Neuronal stem cell (in vitro differentiated cells): ENCODE data around the gene NBR1.

ENCODE experiments used
- DNase-seq: peaks from one replicate; pipeline ENCODE4 v3.0.0-alpha.2; 2013; ENCODE audit warnings: low spot score
- H2AFZ ChIP-seq: one replicate; pipeline ENCODE4 v1.6.1; 2013; ENCODE audit warnings: mild to moderate bottlenecking, low read length, inconsistent platforms
- H2AK5ac ChIP-seq: 2 replicates; pipeline ENCODE4 v1.6.1; 2013; ENCODE audit warnings: low read depth, mild to moderate bottlenecking, inconsistent platforms, low read length, moderate library complexity, mixed read lengths
- H2BK120ac ChIP-seq: 2 replicates; pipeline ENCODE4 v1.6.1; 2013; ENCODE audit warnings: low read depth, mild to moderate bottlenecking, inconsistent platforms, low read length, moderate library complexity, mixed read lengths
- H2BK12ac ChIP-seq: one replicate; pipeline ENCODE4 v1.6.1; 2013; ENCODE audit warnings: low read length, inconsistent platforms
- H2BK15ac ChIP-seq: 2 replicates; pipeline ENCODE4 v1.6.1; 2013; ENCODE audit warnings: mild to moderate bottlenecking, low read length, inconsistent platforms, mixed read lengths
- H2BK5ac ChIP-seq: one replicate; pipeline ENCODE4 v1.6.1; 2013; ENCODE audit warnings: inconsistent platforms, mild to moderate bottlenecking, low read length, moderate library complexity
- H3K14ac ChIP-seq: one replicate; pipeline ENCODE4 v1.6.1; 2013; ENCODE audit warnings: low read length, inconsistent platforms
- H3K18ac ChIP-seq: 2 replicates; pipeline ENCODE4 v1.6.1; 2013; ENCODE audit warnings: low read length, inconsistent platforms
- H3K23ac ChIP-seq: 2 replicates; pipeline ENCODE4 v1.6.1; 2013; ENCODE audit warnings: low read depth, mild to moderate bottlenecking, mixed read lengths, low read length, inconsistent platforms; ENCODE audit not compliant: poor library complexity
- H3K27ac ChIP-seq: replicated peaks from 3 replicates; pipeline ENCODE4 v1.5.1; 2013; ENCODE audit warnings: low read length, inconsistent platforms
- H3K27me3 ChIP-seq, 3 experiments: 2 replicates each; pipeline ENCODE4 v1.6.1; 2013; ENCODE audit warnings: low read length in 3 of 3, mild to moderate bottlenecking in 2 of 3, inconsistent platforms in 1 of 3, low read depth in 1 of 3, mixed read lengths in 1 of 3, moderate library complexity in 1 of 3; ENCODE audit not compliant: control insufficient read depth in 3 of 3, insufficient read depth in 3 of 3
- H3K36me3 ChIP-seq, 2 donors: replicated peaks in 1 of 2; 2 replicates each; pipeline ENCODE4 v1.6.1; 2013; ENCODE audit warnings: low read length in 2 of 2; ENCODE audit not compliant: control insufficient read depth in 2 of 2, insufficient read depth in 2 of 2
- H3K4ac ChIP-seq: 2 replicates; pipeline ENCODE4 v1.6.1; 2013; ENCODE audit warnings: inconsistent platforms, mild to moderate bottlenecking, low read length, moderate library complexity
- H3K4me1 ChIP-seq, 2 donors: 1 replicate in 1 of 2; 2 replicates in 1 of 2; pipeline ENCODE4 v1.6.1; 2013; ENCODE audit warnings: low read length in 2 of 2, low read depth in 1 of 2; ENCODE audit not compliant: control insufficient read depth in 2 of 2, insufficient read depth in 1 of 2
- H3K4me2 ChIP-seq: one replicate; pipeline ENCODE4 v1.6.1; 2013; ENCODE audit warnings: mild to moderate bottlenecking, low read length, inconsistent platforms; ENCODE audit not compliant: insufficient read depth, poor library complexity, severe bottlenecking
- H3K4me3 ChIP-seq, 2 donors: 2 replicates each; pipeline ENCODE4 v1.5.1; 2013; ENCODE audit warnings: low read length in 2 of 2, mild to moderate bottlenecking in 2 of 2, inconsistent platforms in 1 of 2, moderate library complexity in 1 of 2
- H3K79me1 ChIP-seq: one replicate; pipeline ENCODE4 v1.6.1; 2013; ENCODE audit warnings: low read depth, mild to moderate bottlenecking, inconsistent platforms, low read length, moderate library complexity
- H3K9ac ChIP-seq: one replicate; pipeline ENCODE4 v1.6.1; 2013; ENCODE audit warnings: mild to moderate bottlenecking, low read depth, low read length, inconsistent platforms; ENCODE audit not compliant: poor library complexity
- H3K9me3 ChIP-seq, 2 donors: replicated peaks in 1 of 2; 2 replicates each; pipeline versions ENCODE3 to v1.6.1; 2013; ENCODE audit warnings: low read length in 2 of 2, mild to moderate bottlenecking in 2 of 2, inconsistent platforms in 1 of 2, low read depth in 1 of 2, mixed read lengths in 1 of 2, moderate library complexity in 1 of 2; ENCODE audit not compliant: control insufficient read depth in 2 of 2, insufficient read depth in 1 of 2
- H4K8ac ChIP-seq: one replicate; pipeline ENCODE4 v1.6.1; 2013; ENCODE audit warnings: low read depth, mild to moderate bottlenecking, inconsistent platforms, low read length, moderate library complexity
- H4K91ac ChIP-seq: one replicate; pipeline ENCODE4 v1.6.1; 2013; ENCODE audit warnings: low read length, low read depth, mild to moderate bottlenecking, inconsistent platforms; ENCODE audit not compliant: poor library complexity
- WGBS, 2 donors: extraction: QIAGEN DNeasy Blood & Tissue Kit; methylation state at CpG; one replicate each; pipeline ENCODE4 v1.1.7; 2013; ENCODE audit warnings: missing lambda C conversion rate in 2 of 2, mixed read lengths in 1 of 2; ENCODE audit not compliant: insufficient read length in 2 of 2, insufficient replicate concordance in 1 of 2; ENCODE audit errors: extremely low coverage in 2 of 2; 5-methylcytosine and 5-hydroxymethylcytosine counted together

NBR1 gene

DNA sequence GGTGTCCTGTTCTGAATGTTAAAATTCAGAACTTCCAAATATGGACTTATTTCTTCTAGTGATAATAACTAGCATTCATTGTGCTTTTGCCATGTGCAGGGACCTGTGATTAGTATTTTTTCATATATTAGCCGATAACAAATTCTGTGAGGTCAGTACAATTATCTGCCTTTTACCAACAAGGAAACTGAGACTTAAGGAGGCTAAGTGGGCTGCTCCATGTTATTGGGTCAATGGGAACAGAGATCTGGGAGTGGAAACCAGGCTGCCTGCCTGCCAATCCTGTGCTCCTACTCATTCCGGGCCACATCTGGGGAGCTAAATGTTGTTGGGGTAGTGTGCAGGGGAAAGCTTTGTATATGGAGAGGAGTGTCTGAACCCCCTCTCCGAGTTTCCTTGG is 44.3 kb downstream of the NBR1 start:
- Histone ChIP-seq H2AFZ (no peak overlapping the region), H3K27ac (no peak overlapping the region), H2AK5ac (no peak overlapping the region), H3K27me3 (no peaks in the 10 kb centered on the region), H2BK15ac (no peak overlapping the region), H3K4me2 (no peak overlapping the region), H3K4ac (no peak overlapping the region), H3K4me1 (peaks cover 0 to 2% of the 10 kb centered on the region in 2 donors), H3K9me3 (no peaks in the 10 kb centered on the region), H3K18ac (no peak overlapping the region), H4K8ac (no peak overlapping the region), H3K9ac (no peak overlapping the region), H2BK12ac (no peak overlapping the region), H3K23ac (no peak overlapping the region), H3K79me1 (no peaks in the 10 kb centered on the region), H3K4me3 (no peak overlapping the region), H2BK120ac (no peak overlapping the region), H3K36me3 (peaks cover 3 to 13% of the 10 kb centered on the region in 2 donors), H2BK5ac (no peak overlapping the region), H4K91ac (no peak overlapping the region), H3K14ac (no peak overlapping the region)
- DNase-seq, result no peak
- WGBS, 2 donors, result no CpG with 5 or more reads among the region's 3 CpGs

DNA sequence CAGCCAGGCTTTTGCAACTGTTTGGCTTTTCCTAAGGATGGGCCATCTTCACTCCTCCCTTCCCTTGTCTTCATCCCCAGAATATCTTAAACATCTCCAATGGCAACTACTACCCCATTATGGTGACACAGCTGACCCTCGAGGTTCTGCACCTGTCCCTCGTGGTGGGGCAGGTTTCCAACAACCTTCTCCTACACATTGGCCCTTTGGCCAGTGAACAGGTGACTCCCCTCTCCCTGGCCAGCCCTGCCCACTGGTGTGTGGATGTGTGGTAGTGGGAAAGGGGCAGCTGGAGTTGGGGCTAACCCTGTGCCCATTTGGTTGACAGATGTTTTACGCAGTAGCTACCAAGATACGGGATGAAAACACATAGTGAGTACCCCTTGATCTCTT is 45.4 kb downstream of the NBR1 start:
- Histone ChIP-seq H3K27me3 (no peaks in the 10 kb centered on the region), H3K4ac (no peak overlapping the region), H3K23ac (no peak overlapping the region), H3K79me1 (no peaks in the 10 kb centered on the region), H3K18ac (no peak overlapping the region), H2BK15ac (no peak overlapping the region), H3K14ac (no peak overlapping the region), H3K4me3 (no peak overlapping the region), H3K27ac (no peak overlapping the region), H3K4me1 (peaks cover 0 to 7% of the 10 kb centered on the region in 2 donors), H4K8ac (no peak overlapping the region), H4K91ac (no peak overlapping the region), H3K9ac (no peak overlapping the region), H2AFZ (no peak overlapping the region), H2BK5ac (no peak overlapping the region), H2AK5ac (no peak overlapping the region), H2BK120ac (no peak overlapping the region), H3K36me3 (peaks cover 3% of the 10 kb centered on the region in 2 donors), H2BK12ac (no peak overlapping the region), H3K9me3 (no peaks in the 10 kb centered on the region), H3K4me2 (no peak overlapping the region)
- no peak for DNase-seq
- no CpG with 5 or more reads among the region's 4 CpGs for WGBS, 2 donors

DNA sequence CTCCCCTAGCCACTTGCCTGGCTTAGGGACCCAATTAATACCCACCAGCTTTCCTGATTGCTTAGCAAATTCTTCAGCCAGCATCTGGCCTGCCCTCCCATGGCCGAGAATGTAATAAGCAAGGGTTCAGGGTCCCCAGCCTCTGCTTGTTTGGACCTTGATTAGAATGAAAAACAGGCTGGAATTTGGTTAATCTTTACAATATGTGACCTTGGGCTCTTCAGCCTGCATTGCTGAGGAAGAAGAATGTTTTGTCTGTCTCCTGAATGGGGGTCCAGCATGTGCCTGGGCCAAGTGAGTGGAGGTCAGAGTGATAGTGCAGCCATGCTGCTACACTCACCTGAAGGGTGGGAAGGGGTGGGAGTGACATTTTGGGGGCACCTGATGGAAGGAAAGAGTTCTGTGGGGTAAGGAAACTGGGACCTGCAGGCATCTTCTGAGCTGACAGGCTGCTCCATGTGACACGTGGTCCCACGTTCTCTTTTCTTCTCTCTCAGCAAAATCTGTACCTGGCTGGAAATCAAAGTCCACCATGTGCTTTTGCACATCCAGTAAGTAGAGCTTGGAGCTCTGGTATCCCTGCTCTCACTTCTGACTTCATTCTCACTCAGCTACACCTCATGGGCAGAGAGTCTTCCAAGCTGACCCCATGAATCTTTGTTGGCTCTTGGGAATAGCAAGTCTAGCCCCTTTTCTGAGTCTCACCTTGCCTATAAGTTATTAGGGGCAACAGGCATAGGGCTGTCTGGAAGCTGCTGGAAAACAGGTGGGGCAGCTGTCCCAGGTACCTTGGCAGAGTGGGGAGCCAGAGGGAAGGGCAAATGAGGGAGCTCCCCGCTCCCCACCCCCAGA is 46.0 kb downstream of the NBR1 start:
- no peak overlapping the region for H2AK5ac ChIP-seq
- no peak overlapping the region for H3K23ac ChIP-seq
- no peak overlapping the region for H3K18ac ChIP-seq
- H3K9ac ChIP-seq, result no peak overlapping the region
- no peak overlapping the region for H3K4ac ChIP-seq
- DNase-seq, result no peak
- no peak overlapping the region for H2BK15ac ChIP-seq
- no peak overlapping the region for H2BK12ac ChIP-seq
- H2BK120ac ChIP-seq, result no peak overlapping the region
- no peak overlapping the region for H3K4me2 ChIP-seq
- H3K27me3 ChIP-seq, result no peaks in the 10 kb centered on the region
- H2AFZ ChIP-seq, result no peak overlapping the region
- no peaks in the 10 kb centered on the region for H3K9me3 ChIP-seq
- peaks cover 0 to 7% of the 10 kb centered on the region in 2 donors for H3K4me1 ChIP-seq
- no peak overlapping the region for H4K8ac ChIP-seq
- WGBS, 2 donors, result no CpG with 5 or more reads among the region's 4 CpGs
- H3K4me3 ChIP-seq, result peak overlapping the region in 1 of 2 donors; percentile 4
- H3K36me3 ChIP-seq, result peaks cover 2 to 3% of the 10 kb centered on the region in 2 donors
- no peaks in the 10 kb centered on the region for H3K79me1 ChIP-seq
- H3K27ac ChIP-seq, result no peak overlapping the region
- H2BK5ac ChIP-seq, result no peak overlapping the region
- no peak overlapping the region for H3K14ac ChIP-seq
- H4K91ac ChIP-seq, result no peak overlapping the region

DNA sequence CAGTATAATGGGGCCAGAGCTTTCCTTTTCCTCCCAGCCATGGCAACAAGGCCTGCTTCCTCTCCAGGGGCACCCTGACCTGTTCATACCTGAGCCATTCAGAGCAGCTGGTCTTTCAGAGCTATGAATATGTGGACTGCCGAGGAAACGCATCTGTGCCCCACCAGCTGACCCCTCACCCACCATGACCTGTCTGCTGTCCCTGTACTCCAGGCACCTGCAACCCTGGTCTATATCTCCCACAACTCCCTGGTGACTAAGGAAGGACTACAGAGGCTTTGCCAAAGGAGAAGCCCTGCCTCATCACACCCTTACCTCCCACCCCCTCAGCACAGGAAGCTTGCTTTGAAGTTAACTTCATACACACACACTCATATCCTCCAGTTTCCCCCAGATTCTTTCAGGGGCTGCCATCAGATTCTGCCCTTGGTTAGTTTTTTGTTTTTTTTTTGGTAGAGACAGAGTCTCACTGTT is 46.6 kb downstream of the NBR1 start:
- Histone ChIP-seq H3K79me1 (no peaks in the 10 kb centered on the region), H3K14ac (no peak overlapping the region), H3K4me2 (no peak overlapping the region), H3K18ac (no peak overlapping the region), H3K4me3 (no peak overlapping the region), H3K4ac (no peak overlapping the region), H4K8ac (no peak overlapping the region), H3K23ac (peak overlapping the region; percentile 56), H4K91ac (no peak overlapping the region), H3K36me3 (peaks cover 0 to 3% of the 10 kb centered on the region in 2 donors), H3K27ac (no peak overlapping the region), H2AFZ (no peak overlapping the region), H2BK5ac (no peak overlapping the region), H2BK15ac (no peak overlapping the region), H2AK5ac (no peak overlapping the region), H3K9ac (no peak overlapping the region), H2BK12ac (no peak overlapping the region), H3K27me3 (no peaks in the 10 kb centered on the region), H3K4me1 (peaks cover 0 to 5% of the 10 kb centered on the region in 2 donors), H3K9me3 (no peaks in the 10 kb centered on the region), H2BK120ac (no peak overlapping the region)
- no peak for DNase-seq
- no CpG with 5 or more reads among the region's 2 CpGs for WGBS, 2 donors
